SK-N-SH (cell line): ENCODE measurements around the gene LOC128125822.

Experiments
- CTCF ChIA-PET: fragments of 300-600, 350-600 bp; formaldehyde crosslinking; extraction: SDS; loops from one replicate; lab custom pipeline; 2021; lab: Yijun Ruan, JAX
- POLR2A ChIA-PET: fragments of 350-600 bp; sonication (Branson Sonifier 250); formaldehyde crosslinking; extraction: SDS; loops from one replicate; lab custom pipeline; 2020; ENCODE audit warnings: antibody characterized with exemption, inconsistent platforms; lab: Yijun Ruan, JAX
- DNase-seq: peaks from one replicate; pipeline ENCODE4 v3.0.0; 2012
- H2AFZ ChIP-seq: fragments of 200-600 bp; sonication (generic); 2 replicates; pipeline ENCODE4 v1.8.1; 2016; ENCODE audit warnings: antibody characterized with exemption, mild to moderate bottlenecking, low read depth
- H3F3A ChIP-seq: fragments of 200-600 bp; sonication (generic); replicated peaks from 2 replicates; pipeline ENCODE3; 2016; ENCODE audit warnings: antibody characterized with exemption, mild to moderate bottlenecking; ENCODE audit not compliant: insufficient read depth
- H3K27ac ChIP-seq, 2 experiments: fragments of 200-500 bp in 1 of 2; fragments of 200-600 bp in 1 of 2; sonication (Bioruptor generic) in 1 of 2; sonication (generic), shearing (Covaris generic) in 1 of 2; 2 replicates each; pipeline versions ENCODE4 v1.5.1 to v1.6.1; 2014 to 2016; ENCODE audit warnings: low read depth in 2 of 2, inconsistent platforms in 1 of 2, low read length in 1 of 2, mild to moderate bottlenecking in 1 of 2, mixed read lengths in 1 of 2
- H3K27me3 ChIP-seq: fragments of 200-600 bp; sonication (generic), shearing (Covaris generic); 2 replicates; pipeline ENCODE4 v1.6.1; 2016; ENCODE audit warnings: mixed run types; ENCODE audit not compliant: insufficient read depth
- H3K36me3 ChIP-seq, 2 experiments: fragments of 200-500 bp in 1 of 2; fragments of 200-600 bp in 1 of 2; sonication (Bioruptor generic) in 1 of 2; sonication (generic) in 1 of 2; replicated peaks in 1 of 2; 2 replicates each; pipeline versions ENCODE3 to v1.5.1; 2014 to 2016; ENCODE audit warnings: low read length in 1 of 2, mild to moderate bottlenecking in 1 of 2; ENCODE audit not compliant: insufficient read depth in 2 of 2, control insufficient read depth in 1 of 2
- H3K4me1 ChIP-seq, 2 experiments: fragments of 200-500 bp in 1 of 2; fragments of 200-600 bp in 1 of 2; sonication (Bioruptor generic) in 1 of 2; sonication (generic), shearing (Covaris generic) in 1 of 2; 2 replicates each; pipeline versions ENCODE4 v1.5.1 to v1.6.1; 2014 to 2016; ENCODE audit warnings: low read depth in 1 of 2, low read length in 1 of 2, mixed run types in 1 of 2; ENCODE audit not compliant: insufficient read depth in 2 of 2, control insufficient read depth in 1 of 2
- H3K4me2 ChIP-seq: fragments of 200-600 bp; sonication (generic), shearing (Covaris generic); 2 replicates; pipeline ENCODE4 v1.6.1; 2017; ENCODE audit warnings: mixed run types
- H3K4me3 ChIP-seq, 2 experiments: fragments of 200-500 bp in 1 of 2; fragments of 200-600 bp in 1 of 2; sonication (Bioruptor generic) in 1 of 2; sonication (generic), shearing (Covaris generic) in 1 of 2; 2 replicates each; pipeline versions ENCODE4 v1.5.1 to v1.8.1; 2014 to 2016; ENCODE audit warnings: low read depth in 2 of 2, inconsistent platforms in 1 of 2, low read length in 1 of 2, mild to moderate bottlenecking in 1 of 2, mixed read lengths in 1 of 2, moderate library complexity in 1 of 2
- H3K79me2 ChIP-seq: fragments of 200-600 bp; sonication (generic); 2 replicates; pipeline ENCODE4 v1.8.1; 2017; ENCODE audit warnings: mild to moderate bottlenecking; ENCODE audit not compliant: insufficient read depth
- H3K9ac ChIP-seq: fragments of 200-600 bp; sonication (generic); 2 replicates; pipeline ENCODE4 v1.6.1; 2017; ENCODE audit warnings: mixed run types
- H3K9me2 ChIP-seq: fragments of 200-600 bp; sonication (generic); 2 replicates; pipeline ENCODE4 v1.6.1; 2017; ENCODE audit warnings: mixed run types
- H3K9me3 ChIP-seq: fragments of 200-600 bp; sonication (generic); 2 replicates; pipeline ENCODE4 v1.6.1; 2017; ENCODE audit warnings: mixed run types, mild to moderate bottlenecking, moderate library complexity
- H4K20me1 ChIP-seq: fragments of 200-600 bp; sonication (generic); 2 replicates; pipeline ENCODE4 v1.6.1; 2017; ENCODE audit warnings: mild to moderate bottlenecking, mixed run types; ENCODE audit not compliant: insufficient read depth
- CHD2 ChIP-seq: fragments of 150-350 bp; IDR thresholded peaks from 2 replicates; pipeline ENCODE4 v1.6.1; 2018; ENCODE audit warnings: low read length; ENCODE audit not compliant: partially characterized antibody
- ELF1 ChIP-seq: IDR thresholded peaks from 2 replicates; pipeline ENCODE4 v1.4.0; 2012
- EP300 ChIP-seq, 2 experiments: IDR thresholded peaks; 2 replicates each; pipeline versions ENCODE4 v1.4.0 to v1.6.1; 2012; ENCODE audit warnings: borderline replicate concordance in 1 of 2, low read depth in 1 of 2, low read length in 1 of 2
- EZH2phosphoT487 ChIP-seq: fragments of 200-600 bp; sonication (generic); IDR thresholded peaks from 2 replicates; pipeline ENCODE4 v1.6.1; 2017; ENCODE audit warnings: low read depth, mixed run types, mild to moderate bottlenecking, antibody characterized with exemption, moderate library complexity, borderline replicate concordance
- FOSL2 ChIP-seq: IDR thresholded peaks from 2 replicates; pipeline ENCODE4 v1.4.0; 2012; ENCODE audit warnings: low read depth, mild to moderate bottlenecking, moderate library complexity, borderline replicate concordance
- FOXM1 ChIP-seq: IDR thresholded peaks from 2 replicates; pipeline ENCODE4 v1.4.0; 2012; ENCODE audit warnings: low read depth, mild to moderate bottlenecking
- MEF2A ChIP-seq: IDR thresholded peaks from 2 replicates; pipeline ENCODE4 v1.4.0; 2012; ENCODE audit warnings: low read depth, borderline replicate concordance
- NFIC ChIP-seq: IDR thresholded peaks from 2 replicates; pipeline ENCODE4 v1.4.0; 2012; ENCODE audit warnings: borderline replicate concordance
- RCOR1 ChIP-seq: fragments of 150-350 bp; IDR thresholded peaks from 2 replicates; pipeline ENCODE4 v1.6.1; 2017; ENCODE audit warnings: antibody characterized with exemption, low read length
- REST ChIP-seq: IDR thresholded peaks from 2 replicates; pipeline ENCODE4 v1.6.1; 2012; ENCODE audit warnings: mild to moderate bottlenecking, low read depth, low read length, moderate library complexity
- RXRA ChIP-seq: IDR thresholded peaks from 2 replicates; pipeline ENCODE4 v1.4.0; 2012; ENCODE audit warnings: low read depth, mild to moderate bottlenecking, borderline replicate concordance
- TCF12 ChIP-seq: IDR thresholded peaks from 2 replicates; pipeline ENCODE4 v1.4.0; 2012
- USF1 ChIP-seq: IDR thresholded peaks from 2 replicates; pipeline ENCODE4 v1.4.0; 2012; ENCODE audit warnings: low read depth, borderline replicate concordance
- USF2 ChIP-seq: fragments of 150-350 bp; IDR thresholded peaks from 2 replicates; pipeline ENCODE4 v1.6.1; 2017; ENCODE audit warnings: antibody characterized with exemption, low read length, low read depth, borderline replicate concordance
- ZBTB33 ChIP-seq: IDR thresholded peaks from 2 replicates; pipeline ENCODE4 v1.4.0; 2012; ENCODE audit warnings: low read depth, borderline replicate concordance
- WGBS: methylation state at CpG from one replicate; pipeline ENCODE4 v1.1.6; 2017; ENCODE audit warnings: low lambda C conversion rate; 5-methylcytosine and 5-hydroxymethylcytosine counted together

Gene LOC128125822

GRCh38 chr6:63549076-63549475, 23.2 kb upstream of the LOC128125822 start:
- Histone ChIP-seq H3K27ac (no peak overlapping the region), H3F3A (no peaks in the 10 kb centered on the region), H3K27me3 (no peaks in the 10 kb centered on the region), H3K9me2 (no peaks in the 10 kb centered on the region), H3K4me1 (no peaks in the 10 kb centered on the region), H4K20me1 (no peaks in the 10 kb centered on the region), H3K4me2 (no peak overlapping the region), H3K9ac (no peak overlapping the region), H3K79me2 (no peaks in the 10 kb centered on the region), H3K36me3 (no peaks in the 10 kb centered on the region), H2AFZ (no peak overlapping the region), H3K4me3 (no peak overlapping the region), H3K9me3 (no peaks in the 10 kb centered on the region)
- CTCF ChIA-PET, result interaction anchor here (0.9 kb wide), 1 partner anchor 20 kb away, joined by 3 read pairs; no protein-coding TSS in a partner anchor
- 84% methylated on average over 5 of the region's 5 CpGs for WGBS
- no peak for DNase-seq
- POLR2A ChIA-PET, result no interaction called here
- TF ChIP-seq FOXM1 (no peak), USF1 (no peak), RXRA (no peak), CHD2 (no peak), NFIC (no peak), REST (no peak), ZBTB33 (no peak), MEF2A (no peak), USF2 (no peak), EP300 (IDR thresholded peaks at IDR 0.05; ENCODE audit: borderline replicate concordance in 1 of 2, low read depth in 1 of 2, low read length in 1 of 2) (no peak), FOSL2 (no peak), ELF1 (no peak), RCOR1 (no peak), TCF12 (no peak), EZH2phosphoT487 (no peak)
